ENCODE results near the gene RPS21. TPM values are rescaled to one million over a fixed set of nuclear protein-coding genes. Genes with fewer than 3 reads are reported as not detected.

Gene RPS21
- total and polyA plus RNA-seq, 2 of the 13 experiments (the other 11 are each of a cell fraction or from before 2014, with no cell fraction given), result 2,647 to 11,063 TPM

- no peak for TF ChIP-seq AFF4 (CRISPR knock-in tag; IDR thresholded peaks at IDR 0.05)
- no peak for TF ChIP-seq SP2 (CRISPR knock-in tag; IDR thresholded peaks at IDR 0.05)
- TF ChIP-seq FLYWCH1 (CRISPR knock-in tag; IDR thresholded peaks at IDR 0.05), result no peak
- TF ChIP-seq RFXANK (CRISPR knock-in tag; IDR thresholded peaks at IDR 0.05), result no peak
- no peak for TF ChIP-seq ZNF639 (CRISPR knock-in tag; conservative IDR thresholded peaks at IDR 0.05)
- TF ChIP-seq MED8 (CRISPR knock-in tag; IDR thresholded peaks at IDR 0.05; ENCODE audit: insufficient replicate concordance), result peak; percentile 50
- no peak for TF ChIP-seq MED13 (CRISPR knock-in tag; IDR thresholded peaks at IDR 0.05)
- TF ChIP-seq ZNF615 (CRISPR knock-in tag; IDR thresholded peaks at IDR 0.05; ENCODE audit: borderline replicate concordance), result no peak
- TF ChIP-seq CREBL2 (CRISPR knock-in tag; IDR thresholded peaks at IDR 0.05; ENCODE audit: borderline replicate concordance), result no peak
- TF ChIP-seq PCBP1 (IDR thresholded peaks at IDR 0.05; ENCODE audit: borderline replicate concordance, low read depth, low read length), result 0 out of 2 replicates have a peak, but pooled peaks have one; percentile 21
- TF ChIP-seq KAT7 (CRISPR knock-in tag; IDR thresholded peaks at IDR 0.05; ENCODE audit: borderline replicate concordance), result no peak
- TF ChIP-seq EED (CRISPR knock-in tag; IDR thresholded peaks at IDR 0.05), result no peak
- no peak for TF ChIP-seq HMGXB4 (CRISPR knock-in tag; IDR thresholded peaks at IDR 0.05; ENCODE audit: borderline replicate concordance in 1 of 2, low read depth in 1 of 2)
Measured at GRCh38 chr20:62362991-62363919, 23.6 kb upstream of the RPS21 start (continued).

All from HepG2 (cell line).